Measurements from ENCODE around the gene BTN2A1. TPM values are rescaled to one million over a fixed set of nuclear protein-coding genes. Genes with fewer than 3 reads are reported as not detected.

Gene BTN2A1
- total and polyA plus RNA-seq, 9 of the 15 experiments (the other 6 are each of a cell fraction or from before 2014, with no cell fraction given) = 6.7 to 22.1 (median 16.4) TPM

- TF ChIP-seq SRSF7 (optimal IDR thresholded peaks at IDR 0.05; ENCODE audit: low read depth, low read length) (no peak), ZNF197 (CRISPR knock-in tag; IDR thresholded peaks at IDR 0.05; ENCODE audit: low read depth) (no peak), TEAD1 (CRISPR knock-in tag; IDR thresholded peaks at IDR 0.05) (no peak), ZNF354B (CRISPR knock-in tag; IDR thresholded peaks at IDR 0.05) (no peak), SREBF2 (CRISPR knock-in tag; IDR thresholded peaks at IDR 0.05) (no peak), AFF1 (IDR thresholded peaks at IDR 0.05; ENCODE audit: low read depth in 1 of 2, partially characterized antibody in 2 of 2) (peak in 1 of 2 experiments; percentile 11), MLX (CRISPR knock-in tag; conservative IDR thresholded peaks at IDR 0.05) (no peak), BACH1 (tag; IDR thresholded peaks at IDR 0.05) (no peak), ZNF217 (CRISPR knock-in tag; IDR thresholded peaks at IDR 0.05) (no peak), SRSF1 (IDR thresholded peaks at IDR 0.05; ENCODE audit: low read depth, low read length) (no peak), SAFB (IDR thresholded peaks at IDR 0.05; ENCODE audit: borderline replicate concordance, low read depth, low read length) (no peak), CREB3 (tag; conservative IDR thresholded peaks at IDR 0.05; ENCODE audit: low read depth) (no peak), ZNF449 (CRISPR knock-in tag; IDR thresholded peaks at IDR 0.05) (no peak), MTA2 (IDR thresholded peaks at IDR 0.05; ENCODE audit: low read depth) (no peak), MAFF (IDR thresholded peaks at IDR 0.05; ENCODE audit: low read length) (no peak), PHF20 (IDR thresholded peaks at IDR 0.05; ENCODE audit: partially characterized antibody) (peak; percentile 28), THAP12 (CRISPR knock-in tag; IDR thresholded peaks at IDR 0.05) (no peak)
Observed at GRCh38 chr6:26457264-26457805, 420 bp upstream of the BTN2A1 start (continued).
